HG03175 (cell line): ENCODE results near the gene PRUNE2.
A peak's percentile ranks its signal among the peaks of the same experiment; 100 is the strongest.
"Not testable (repeated sequence)": the region's sequence is repeated elsewhere in the genome, so short reads cannot be mapped to it uniquely, and the experiment has no call there.

ENCODE experiments used
- ATAC-seq: cut with Tn5 transposase; IDR thresholded peaks from one replicate; pipeline ENCODE4 v1.9.1; 2021; ENCODE audit warnings: mild to moderate bottlenecking, moderate library complexity; ENCODE audit not compliant: unreplicated experiment

The PRUNE2 gene

DNA sequence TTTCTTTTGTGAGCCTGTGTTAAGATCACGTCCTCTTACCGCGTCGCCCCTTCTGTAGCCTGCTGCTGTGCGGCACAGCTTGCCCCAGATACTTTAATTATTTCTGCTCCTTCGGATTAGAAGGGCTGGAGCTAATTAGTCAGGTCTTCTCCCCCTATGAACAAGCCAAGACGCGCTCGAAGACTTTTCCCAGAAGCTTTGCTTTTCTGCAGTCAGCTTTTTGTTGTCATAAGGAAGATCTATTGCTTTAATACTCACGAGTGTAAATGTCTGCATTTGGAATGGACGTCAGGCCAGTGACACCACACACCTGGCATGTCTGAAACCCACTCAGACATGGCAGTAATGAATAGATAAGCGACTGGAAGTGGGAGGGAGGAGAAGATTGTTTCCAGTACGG lies 37.0 kb downstream of the PRUNE2 start:
- no peak for ATAC-seq

DNA sequence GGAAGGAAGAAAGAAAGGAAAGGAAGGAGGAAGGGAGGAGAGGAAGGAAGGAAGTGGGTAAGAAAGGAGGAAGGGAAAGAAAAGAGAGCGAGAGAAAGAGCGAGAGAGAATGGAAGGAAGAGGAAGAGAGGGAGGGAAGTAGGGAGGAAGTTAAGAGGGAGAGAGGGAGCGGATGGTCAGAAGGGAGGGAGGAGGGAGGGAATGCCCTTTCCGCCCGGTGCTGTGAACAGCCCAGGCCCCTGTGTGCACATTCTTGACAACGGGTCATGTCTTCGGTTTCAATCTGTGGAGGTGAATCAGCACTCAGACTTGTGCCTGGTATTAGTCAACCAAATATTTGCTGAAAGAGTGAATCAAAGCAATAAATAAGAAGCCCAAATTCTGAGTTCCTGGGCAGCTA lies 39.2 kb downstream of the PRUNE2 start:
- no peak for ATAC-seq

DNA sequence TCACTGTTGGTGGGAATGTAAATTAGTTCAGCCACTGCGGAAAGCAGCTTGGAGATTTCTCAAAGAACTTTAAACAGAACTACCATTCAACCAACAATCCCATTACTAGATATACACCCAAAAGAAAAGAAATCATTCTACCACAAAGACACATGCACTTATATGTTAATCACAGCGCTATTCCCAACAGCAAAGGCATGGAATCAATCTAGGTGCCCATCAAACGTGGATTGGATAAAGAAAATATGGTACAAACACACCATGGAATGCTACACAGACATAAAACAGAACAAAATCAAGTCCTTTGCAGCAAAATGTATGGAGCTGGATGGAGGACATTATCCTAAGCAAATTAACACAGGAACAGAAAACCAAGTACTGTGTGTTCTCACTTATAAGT lies 42.1 kb downstream of the PRUNE2 start:
- no peak for ATAC-seq

DNA sequence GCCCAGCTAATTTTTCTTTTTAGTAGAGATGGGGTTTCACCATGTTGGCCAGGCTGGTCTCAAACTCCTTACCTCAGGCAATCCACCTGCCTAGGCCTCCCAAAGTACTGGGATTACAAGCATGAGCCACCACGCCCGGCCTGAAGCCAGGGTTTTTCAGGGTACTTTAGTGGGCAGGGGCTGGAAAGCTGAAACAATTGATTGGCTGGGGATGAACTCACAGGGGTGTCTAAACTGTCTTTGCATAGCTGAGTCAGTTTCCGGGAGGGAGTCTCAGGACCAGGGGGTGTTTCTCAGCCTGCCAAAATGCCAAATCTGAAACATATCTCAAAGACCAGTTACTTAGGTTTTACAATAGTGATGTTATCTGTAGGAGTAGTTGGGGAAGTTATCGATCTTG lies 46.1 kb downstream of the PRUNE2 start:
- ATAC-seq, result no peak

DNA sequence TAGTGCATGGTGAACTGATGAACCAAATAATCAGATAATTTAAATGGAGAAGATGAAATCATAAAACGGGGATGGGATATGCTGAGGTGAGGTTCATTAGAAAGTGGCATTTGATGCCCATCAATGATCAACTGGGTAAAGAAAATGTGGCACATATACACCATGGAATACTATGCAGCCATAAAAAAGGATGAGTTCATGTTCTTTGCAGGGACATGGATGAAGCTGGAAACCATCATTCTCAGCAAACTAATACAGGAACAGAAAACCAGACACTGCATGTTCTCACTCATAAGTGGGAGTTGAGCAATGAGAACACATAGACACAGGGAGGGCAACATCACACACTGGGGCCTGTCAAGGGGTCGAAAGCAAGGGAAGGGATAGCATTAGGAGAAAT lies 47.7 kb downstream of the PRUNE2 start:
- ATAC-seq, result not testable (repeated sequence)

DNA sequence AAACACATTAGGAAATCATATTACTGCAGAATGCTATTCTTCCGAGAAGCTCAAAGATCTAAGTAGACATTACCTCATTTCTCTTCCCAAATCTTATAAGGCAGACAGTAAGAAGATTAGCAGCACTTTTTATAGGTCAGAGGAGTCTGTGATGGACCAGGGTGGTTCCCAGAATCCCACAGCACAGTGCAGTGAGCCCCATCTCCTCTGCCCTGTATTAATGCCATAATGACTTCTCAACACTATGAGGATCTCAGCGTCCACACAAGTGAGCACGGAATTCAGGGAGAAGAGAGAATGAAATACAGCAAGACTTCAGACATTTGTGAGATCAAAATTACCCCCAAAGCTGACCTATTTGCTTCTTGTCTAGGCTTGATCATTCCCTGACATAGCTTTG lies 49.9 kb downstream of the PRUNE2 start:
- ATAC-seq, result no peak

DNA sequence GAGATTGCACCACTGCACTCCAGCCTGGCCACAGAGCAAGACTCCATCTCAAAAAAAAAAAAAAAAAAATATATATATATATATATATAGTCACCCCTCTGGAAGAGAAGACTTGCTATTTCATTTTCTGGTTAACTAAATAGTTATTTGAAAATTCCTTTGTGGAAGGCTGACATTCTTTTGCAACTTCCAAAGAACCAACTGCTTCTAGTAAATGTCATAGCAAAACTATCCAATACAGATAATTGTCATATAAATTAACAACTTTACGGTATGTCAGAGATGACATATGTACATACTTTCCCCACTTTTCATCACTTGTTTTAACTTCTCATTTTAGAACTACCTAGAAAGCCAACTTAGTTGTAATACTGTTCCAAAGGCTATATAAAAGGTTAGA lies 50.9 kb downstream of the PRUNE2 start:
- no peak for ATAC-seq

DNA sequence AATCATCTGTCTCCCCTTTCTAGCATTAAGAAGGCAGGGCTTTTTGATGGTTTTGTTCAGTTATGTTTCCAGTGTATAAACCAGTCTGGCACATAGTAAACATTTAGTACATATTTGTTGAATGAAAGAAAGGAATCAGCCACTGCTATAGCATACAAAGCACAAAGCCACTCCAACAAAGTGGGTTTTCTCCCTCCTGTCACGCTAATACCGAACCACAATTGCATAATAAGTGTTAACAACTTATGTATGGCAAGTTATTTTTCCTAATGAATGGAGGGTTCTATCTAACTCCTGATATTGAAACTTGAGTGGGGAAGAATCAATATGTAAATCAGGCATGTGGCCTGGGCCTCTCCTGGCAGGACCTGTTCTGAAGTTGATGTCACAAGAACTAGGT lies 53.9 kb downstream of the PRUNE2 start:
- no peak for ATAC-seq

DNA sequence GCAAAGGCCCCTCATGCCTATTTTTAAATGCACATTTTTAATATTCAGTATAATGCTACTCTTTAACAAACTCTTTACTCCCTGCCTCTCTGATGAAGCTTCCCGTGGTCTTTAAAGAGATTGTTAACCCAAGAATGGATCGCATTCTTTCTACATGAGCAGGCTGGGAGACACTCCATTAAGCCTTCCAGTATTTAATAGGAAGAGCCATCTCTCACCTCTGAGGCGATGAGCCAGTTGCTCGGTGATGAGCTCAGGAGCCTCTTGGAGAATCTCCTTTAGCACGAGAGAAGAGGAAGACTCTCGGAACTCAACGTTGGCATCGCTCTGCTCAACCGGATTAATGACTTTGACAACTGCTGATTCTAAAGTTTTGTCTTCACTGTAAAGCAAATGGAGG lies 59.6 kb downstream of the PRUNE2 start:
- no peak for ATAC-seq

DNA sequence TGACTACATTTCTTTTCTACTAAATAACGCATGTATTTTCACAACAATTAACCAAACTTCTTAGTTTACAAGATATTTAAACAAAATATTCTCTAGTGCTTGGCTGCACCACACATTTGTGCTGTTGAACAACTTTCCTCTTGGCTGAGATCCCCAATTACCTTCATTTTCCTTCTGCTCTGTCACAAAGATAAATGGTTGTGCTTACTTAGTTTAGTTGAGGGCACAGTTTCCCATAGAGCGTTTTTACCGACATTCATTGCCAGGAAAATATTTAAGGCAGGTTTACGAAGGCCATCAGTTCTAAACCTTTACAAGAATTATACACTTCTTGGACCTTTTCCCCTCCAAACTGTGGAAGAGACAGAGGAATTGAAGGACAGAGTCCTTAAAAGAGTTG lies 60.7 kb downstream of the PRUNE2 start:
- ATAC-seq, result no peak

DNA sequence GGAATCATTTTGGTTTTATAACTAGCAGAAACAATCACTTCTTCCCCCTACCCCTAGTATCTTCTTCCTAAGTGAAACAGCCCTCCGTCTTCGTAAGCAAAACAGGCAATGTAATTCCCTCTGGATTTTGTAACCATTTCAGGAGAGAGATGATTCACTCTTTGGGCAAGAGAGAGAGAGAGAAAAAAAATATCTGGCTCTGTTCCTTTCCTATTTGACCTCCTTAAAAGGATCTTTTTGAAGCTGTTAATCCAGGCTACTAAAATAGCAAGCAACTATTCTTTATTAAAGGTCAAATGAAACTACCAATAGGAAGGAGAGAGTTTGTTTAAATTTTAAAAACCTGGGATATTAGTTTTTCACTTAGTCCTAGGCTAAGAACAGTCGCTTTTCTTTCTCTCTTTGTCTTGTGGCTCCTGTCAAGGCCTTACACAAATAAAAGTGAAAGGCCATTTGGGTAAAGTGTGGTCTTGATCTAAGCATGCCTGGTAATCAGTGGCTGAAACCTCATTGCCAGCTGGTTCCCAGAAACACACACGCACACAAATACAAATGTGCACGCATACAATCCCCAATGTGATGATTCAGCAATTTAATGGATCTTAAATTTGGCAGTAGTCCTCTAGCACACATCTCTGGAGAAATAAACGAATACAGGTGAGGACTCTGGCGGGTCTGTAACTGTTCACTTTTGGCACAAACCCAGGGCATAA lies 70.2 kb downstream of the PRUNE2 start:
- no peak for ATAC-seq

DNA sequence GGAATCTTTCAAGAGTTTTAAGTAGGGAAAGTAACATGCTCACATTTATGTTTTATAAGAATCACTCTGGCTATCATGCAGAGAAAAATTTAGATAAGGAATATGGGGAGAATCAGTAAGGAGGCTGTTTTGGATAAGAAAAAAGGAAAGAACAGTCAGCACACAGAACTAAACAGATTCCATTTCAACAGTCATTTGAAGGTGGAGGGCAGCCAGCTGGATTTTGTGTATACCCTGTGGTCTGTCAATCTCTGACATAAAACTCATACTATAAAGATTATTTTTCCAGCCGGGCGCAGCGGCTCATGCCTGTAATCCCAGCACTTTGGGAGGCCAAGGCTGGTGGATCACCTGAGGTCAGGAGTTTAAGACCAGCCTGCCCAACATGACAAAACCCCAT lies 77.5 kb downstream of the PRUNE2 start:
- ATAC-seq, result no peak

DNA sequence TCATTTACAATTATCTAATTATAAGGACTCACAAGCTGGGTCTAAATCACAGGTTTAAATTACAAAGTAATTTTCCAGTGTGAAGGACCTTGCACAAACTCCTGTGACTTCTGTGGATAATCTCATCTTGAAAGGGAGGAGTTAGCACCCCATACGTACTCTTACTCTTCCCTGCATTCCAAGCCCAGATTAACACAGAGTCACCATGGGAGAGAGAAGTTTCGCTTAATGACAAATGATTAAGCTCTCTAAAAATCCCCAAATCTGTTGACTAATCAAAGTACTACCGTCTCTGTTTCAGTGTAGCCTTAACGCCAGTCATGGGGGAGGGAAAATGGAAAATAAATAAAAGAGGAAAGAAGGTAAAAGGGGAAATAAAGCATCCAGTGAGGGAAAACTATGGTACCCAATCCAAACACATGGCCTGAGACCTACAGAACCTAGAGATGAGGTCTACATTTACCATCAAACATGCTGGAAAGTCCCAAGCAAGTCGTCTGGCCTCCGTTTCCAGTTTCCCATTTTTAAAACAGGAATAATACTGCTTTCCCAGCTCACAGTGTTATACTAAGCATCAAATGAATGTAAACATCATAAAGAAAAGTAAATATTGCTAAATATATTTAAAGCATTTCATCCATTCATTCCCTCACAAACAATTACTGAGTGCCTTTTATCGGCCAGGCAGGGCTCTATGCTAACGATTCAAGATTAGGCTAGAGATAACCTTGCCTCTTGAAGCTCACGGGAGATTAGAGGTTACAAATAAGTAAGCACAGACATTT lies 78.4 kb downstream of the PRUNE2 start:
- ATAC-seq, result no peak

DNA sequence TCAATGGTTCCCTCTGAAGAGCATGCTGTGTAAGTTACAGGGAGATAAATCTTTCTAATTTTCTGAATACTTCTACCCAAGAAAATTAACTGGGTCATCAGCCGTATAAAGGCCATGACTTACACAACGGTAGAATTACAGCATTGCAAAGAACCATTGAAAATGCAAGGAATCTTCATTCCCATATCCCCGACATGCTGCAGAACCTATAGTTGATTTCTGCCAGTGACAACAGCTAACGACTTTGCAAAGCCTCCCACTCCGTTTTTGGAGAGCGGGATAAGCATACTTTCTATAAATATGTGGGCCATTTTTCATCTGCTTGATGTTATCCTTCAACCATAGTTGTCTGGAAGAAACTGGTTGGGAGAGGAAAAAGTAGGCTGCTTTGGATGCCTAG lies 85.5 kb downstream of the PRUNE2 start:
- no peak for ATAC-seq

DNA sequence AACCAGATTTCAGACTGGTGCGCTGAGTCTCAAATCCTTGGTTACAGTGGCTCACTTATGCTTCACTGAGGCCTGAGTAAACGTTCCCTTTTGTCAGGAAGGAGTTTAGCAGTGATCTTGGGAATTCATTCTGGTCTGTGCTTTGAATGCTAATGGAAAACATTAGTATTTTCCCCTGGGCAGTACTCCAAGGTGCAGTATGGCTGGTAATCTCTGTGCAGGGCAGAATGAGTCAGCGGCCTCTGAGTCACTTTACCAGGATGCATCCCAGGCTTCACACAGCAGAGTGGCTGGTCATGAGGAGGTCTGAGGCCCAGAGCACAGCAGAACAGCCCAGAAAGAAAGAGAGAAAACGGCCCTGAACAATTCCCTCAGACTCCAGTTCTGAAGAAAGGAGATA lies 87.6 kb downstream of the PRUNE2 start:
- ATAC-seq, result no peak

DNA sequence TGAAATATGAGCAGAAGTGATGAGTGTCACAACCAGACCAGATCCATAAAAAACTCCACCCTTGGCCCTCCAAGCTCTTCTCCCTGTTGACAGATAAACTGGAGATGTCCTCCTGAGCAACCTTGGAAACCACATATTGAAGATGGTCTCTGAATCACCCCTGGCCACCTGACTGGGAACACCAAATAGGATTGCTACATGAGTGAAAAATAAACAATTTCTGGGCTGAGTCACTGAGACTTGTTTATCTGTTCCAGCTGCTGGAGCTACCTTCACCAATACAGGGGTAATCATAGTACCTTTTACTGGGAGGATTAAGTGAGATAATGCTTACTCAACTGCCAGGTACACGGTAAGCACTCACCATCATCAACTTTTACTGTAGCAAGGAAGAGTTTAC lies 88.4 kb downstream of the PRUNE2 start:
- ATAC-seq, result no peak

DNA sequence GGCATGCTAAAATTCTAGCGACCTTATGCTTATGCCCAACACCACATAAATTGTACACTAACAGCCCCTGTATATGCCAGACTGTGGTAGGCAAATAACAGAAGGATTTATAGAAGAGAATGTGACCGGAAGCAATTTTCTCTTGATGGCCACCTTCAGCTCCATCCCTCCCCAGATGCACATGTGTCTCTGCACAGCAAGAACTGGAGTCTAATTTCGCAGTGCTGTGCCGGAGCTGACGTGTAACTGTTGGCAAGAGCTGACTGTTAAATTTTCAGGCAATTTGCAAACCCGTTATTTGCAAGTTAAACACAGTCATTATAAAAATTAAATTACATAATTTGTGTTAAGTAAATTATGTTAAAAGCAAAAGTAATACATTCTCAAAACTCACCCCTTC lies 93.3 kb downstream of the PRUNE2 start:
- no peak for ATAC-seq

DNA sequence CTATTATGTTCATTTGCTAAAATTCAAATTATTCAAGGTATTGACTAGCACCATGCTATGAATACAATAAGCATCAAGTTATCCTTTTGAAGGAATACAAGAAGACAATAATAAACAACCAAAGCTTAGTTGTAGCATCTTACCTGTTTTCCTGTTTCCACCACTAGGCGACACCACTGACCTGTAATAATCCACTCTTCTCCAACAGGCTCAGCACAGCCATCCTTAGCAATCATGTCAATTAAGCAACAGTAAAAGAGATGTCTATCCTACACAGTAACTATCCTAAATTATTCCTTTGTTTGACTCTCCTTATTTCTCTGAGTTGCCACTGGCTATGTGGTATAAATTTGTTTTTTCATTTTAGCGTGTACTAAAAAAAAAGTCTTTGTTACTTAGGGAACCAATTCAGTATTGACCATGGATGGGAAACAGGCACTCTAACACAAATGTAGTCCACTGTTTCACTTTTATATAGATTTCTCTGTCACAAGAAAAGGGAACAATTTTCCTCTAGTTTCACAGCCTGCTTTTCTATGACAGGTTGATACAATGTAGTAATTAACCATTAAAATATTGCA lies 95.4 kb downstream of the PRUNE2 start:
- ATAC-seq, result peak; percentile 74

DNA sequence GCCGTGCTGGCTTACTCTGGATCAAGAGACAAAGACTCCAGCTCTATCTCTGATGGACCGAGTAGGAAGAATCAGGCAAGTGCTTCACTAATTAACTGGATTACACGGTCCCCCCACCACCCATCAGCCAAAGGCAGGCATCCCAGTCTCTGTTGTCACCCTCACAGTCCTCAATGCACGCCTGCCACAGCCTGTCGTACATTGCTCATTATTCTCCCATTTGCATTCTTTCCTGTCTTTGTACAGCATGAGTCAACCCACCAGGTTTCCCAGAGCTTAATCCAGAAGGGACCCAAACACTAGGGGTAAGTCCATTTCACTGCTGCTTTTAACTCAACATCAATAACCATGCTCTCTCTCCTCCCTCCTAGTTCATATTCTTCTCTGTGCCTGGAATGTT lies 97.3 kb downstream of the PRUNE2 start:
- ATAC-seq, result no peak

DNA sequence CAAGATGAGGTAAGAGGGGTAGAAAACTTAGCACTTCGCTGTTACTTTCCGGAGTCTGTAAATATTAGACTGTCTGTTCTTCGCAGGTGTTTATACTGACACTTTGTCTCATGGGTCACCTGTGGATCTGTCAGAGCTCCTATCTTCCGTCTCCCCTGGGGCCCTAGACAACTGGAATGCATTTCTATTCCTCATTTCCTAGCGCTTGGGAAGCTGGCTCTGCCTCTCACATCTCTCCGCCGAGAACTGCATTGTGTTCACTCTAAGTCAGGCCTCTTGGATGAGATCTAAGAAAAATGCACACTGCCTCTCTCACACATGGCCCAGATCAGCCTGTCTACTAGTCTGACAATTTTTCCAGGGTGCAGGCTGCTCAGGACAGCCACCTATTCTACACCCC lies 102.2 kb downstream of the PRUNE2 start:
- ATAC-seq, result no peak

DNA sequence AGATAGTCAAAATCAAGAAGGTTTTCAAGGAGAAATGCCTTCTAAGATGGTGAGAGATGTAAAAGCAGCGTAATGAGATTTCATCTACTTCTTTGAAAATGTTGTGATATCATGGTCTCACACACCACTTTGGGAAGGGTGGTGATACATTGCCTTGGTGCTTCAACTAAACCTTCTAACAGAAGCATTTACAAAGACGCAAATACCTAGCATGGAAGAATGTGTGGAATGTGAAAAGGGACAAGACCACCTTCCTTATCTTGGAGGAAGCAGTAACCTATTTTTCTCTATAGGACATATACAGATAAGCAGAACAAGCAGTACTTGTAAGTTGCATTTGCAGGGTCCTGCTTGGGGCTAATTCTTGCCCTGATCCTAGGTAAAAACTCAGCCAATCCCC lies 102.8 kb downstream of the PRUNE2 start:
- ATAC-seq, result no peak

DNA sequence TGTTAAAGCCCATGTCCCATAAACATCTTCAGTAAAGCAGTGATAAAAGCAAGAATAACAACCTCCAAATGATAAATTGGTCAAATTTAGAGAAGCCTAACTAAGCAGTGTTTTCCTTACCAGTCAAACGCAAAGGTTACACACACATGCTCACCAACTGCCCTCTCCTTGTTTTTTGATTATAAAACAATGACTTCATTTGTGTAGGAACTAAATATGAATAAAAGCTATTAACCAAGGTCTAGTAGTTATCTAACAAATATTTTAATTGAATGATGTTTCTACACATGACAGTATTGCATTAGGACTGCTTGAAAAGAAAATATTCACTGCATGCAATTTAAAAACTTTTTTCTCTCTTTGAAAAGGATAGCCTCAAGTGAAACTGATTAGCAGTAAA lies 105.0 kb downstream of the PRUNE2 start:
- ATAC-seq, result no peak
